Prostate gland (tissue), 1 donor: ENCODE data around the gene GLT1D1.

Source experiments
- POLR2A ChIP-seq: fragments of 450-650 bp; IDR thresholded peaks from one replicate; pipeline ENCODE4 v1.6.1; 2016; ENCODE audit warnings: antibody characterized with exemption, mild to moderate bottlenecking
- POLR2AphosphoS5 ChIP-seq: sonication (generic); formaldehyde crosslinking; IDR thresholded peaks from one replicate; pipeline ENCODE4 v1.6.1; 2017; ENCODE audit warnings: antibody characterized with exemption

GRCh38 chr12:128956755-128957154 lies 103.5 kb downstream of the GLT1D1 start:
- no peak for TF ChIP-seq POLR2A
- no peak for TF ChIP-seq POLR2AphosphoS5
